Tibial nerve (tissue), 4 donors: ENCODE results near the gene SBK1. TPM values are rescaled to one million over a fixed set of nuclear protein-coding genes. Genes with fewer than 3 reads are reported as not detected.

Source experiments
- DNase-seq, 2 donors: peaks; one replicate each; pipeline ENCODE4 v3.0.0-alpha.2; 2019; ENCODE audit warnings: low spot score in 2 of 2
- H3K27ac ChIP-seq, 4 donors: fragments of 200-600 bp; sonication (generic) in 3 of 4; one replicate each; pipeline ENCODE4 v1.5.1; 2017 to 2019; ENCODE audit warnings: mild to moderate bottlenecking in 1 of 4
- H3K27me3 ChIP-seq, 2 donors: fragments of 200-600 bp; sonication (generic) in 1 of 2; one replicate each; pipeline versions ENCODE4 v1.5.1 to v1.6.0; 2017 to 2019
- H3K36me3 ChIP-seq, 3 donors: fragments of 200-600 bp; sonication (generic); one replicate each; pipeline ENCODE4 v1.5.1; 2018 to 2019
- H3K4me1 ChIP-seq, 4 donors: fragments of 200-600 bp; sonication (generic) in 3 of 4; one replicate each; pipeline ENCODE4 v1.5.1; 2017 to 2019
- H3K4me3 ChIP-seq, 4 donors: fragments of 200-600 bp; sonication (generic) in 3 of 4; one replicate each; pipeline ENCODE4 v1.5.1; 2017 to 2019; ENCODE audit warnings: mild to moderate bottlenecking in 1 of 4, moderate library complexity in 1 of 4
- H3K9me3 ChIP-seq, 4 donors: fragments of 200-600 bp; sonication (generic) in 3 of 4; one replicate each; pipeline ENCODE4 v1.5.1; 2017 to 2019
- EP300 ChIP-seq, 2 donors: sonication (generic); formaldehyde crosslinking; IDR thresholded peaks; one replicate each; pipeline ENCODE4 v1.6.1; 2017; ENCODE audit warnings: antibody characterized with exemption in 2 of 2, mild to moderate bottlenecking in 1 of 2
- POLR2A ChIP-seq, 2 donors: fragments of 450-650 bp; IDR thresholded peaks; one replicate each; pipeline ENCODE4 v1.6.1; 2017; ENCODE audit warnings: antibody characterized with exemption in 2 of 2, mild to moderate bottlenecking in 2 of 2, moderate library complexity in 2 of 2
- WGBS, 2 donors: methylation state at CpG; one replicate each; pipeline ENCODE4 v1.1.5; 2018; 5-methylcytosine and 5-hydroxymethylcytosine counted together
- total RNA-seq, 4 donors: library from RNA; depleted of rRNA; stranded (reverse); fragments of >200 nt; gene quantifications; one replicate each; pipeline ENCODE4 v1.1.0, GENCODE V29; 2016
- TF ChIP-seq, protein P1 (sequence below), 5 experiments: fragments of 200-600 bp in 3 of 5; fragments of 450-650 bp in 2 of 5; sonication (generic) in 3 of 5; IDR thresholded peaks; one replicate each; pipeline ENCODE4 v1.5.1; 2016 to 2019; ENCODE audit warnings: antibody characterized with exemption in 5 of 5, mild to moderate bottlenecking in 3 of 5, moderate library complexity in 2 of 5

SBK1 gene
- total RNA-seq, 4 donors from 2014 or later: 0.22 to 0.30 TPM; not detected in 2

DNA sequence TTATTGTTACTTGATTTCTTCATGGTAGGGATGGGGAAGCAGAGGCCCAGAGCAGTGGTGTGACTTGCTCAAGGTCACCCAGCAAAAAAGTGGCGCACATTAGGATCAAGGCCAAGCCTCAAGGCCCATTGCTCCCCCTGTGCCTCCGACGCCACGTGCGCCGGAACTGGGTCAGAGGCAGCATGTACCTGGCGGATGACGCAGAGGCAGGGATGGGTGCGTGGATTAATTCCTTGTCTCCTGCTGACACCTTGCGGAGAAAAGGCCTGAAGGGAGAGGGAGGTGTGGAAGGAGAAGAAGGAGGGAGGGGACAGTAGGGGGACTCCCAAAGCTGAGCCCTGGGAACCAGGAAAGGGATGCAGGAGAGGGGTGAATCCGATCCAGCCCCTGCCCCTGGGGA is 18.5 kb downstream of the SBK1 start:
- no peak for DNase-seq
- Histone ChIP-seq H3K9me3 (no peaks in the 10 kb centered on the region), H3K27me3 (no peaks in the 10 kb centered on the region), H3K4me1 (no peaks in the 10 kb centered on the region), H3K4me3 (no peak overlapping the region), H3K36me3 (no peaks in the 10 kb centered on the region), H3K27ac (no peak overlapping the region)
- WGBS, 2 donors: 93 to 96% methylated on average over 11 of the region's 11 CpGs
- TF ChIP-seq POLR2A (IDR thresholded peaks at IDR 0.05) (no peak), EP300 (IDR thresholded peaks at IDR 0.05) (no peak)
- TF ChIP-seq, protein P1, sequence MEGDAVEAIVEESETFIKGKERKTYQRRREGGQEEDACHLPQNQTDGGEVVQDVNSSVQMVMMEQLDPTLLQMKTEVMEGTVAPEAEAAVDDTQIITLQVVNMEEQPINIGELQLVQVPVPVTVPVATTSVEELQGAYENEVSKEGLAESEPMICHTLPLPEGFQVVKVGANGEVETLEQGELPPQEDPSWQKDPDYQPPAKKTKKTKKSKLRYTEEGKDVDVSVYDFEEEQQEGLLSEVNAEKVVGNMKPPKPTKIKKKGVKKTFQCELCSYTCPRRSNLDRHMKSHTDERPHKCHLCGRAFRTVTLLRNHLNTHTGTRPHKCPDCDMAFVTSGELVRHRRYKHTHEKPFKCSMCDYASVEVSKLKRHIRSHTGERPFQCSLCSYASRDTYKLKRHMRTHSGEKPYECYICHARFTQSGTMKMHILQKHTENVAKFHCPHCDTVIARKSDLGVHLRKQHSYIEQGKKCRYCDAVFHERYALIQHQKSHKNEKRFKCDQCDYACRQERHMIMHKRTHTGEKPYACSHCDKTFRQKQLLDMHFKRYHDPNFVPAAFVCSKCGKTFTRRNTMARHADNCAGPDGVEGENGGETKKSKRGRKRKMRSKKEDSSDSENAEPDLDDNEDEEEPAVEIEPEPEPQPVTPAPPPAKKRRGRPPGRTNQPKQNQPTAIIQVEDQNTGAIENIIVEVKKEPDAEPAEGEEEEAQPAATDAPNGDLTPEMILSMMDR (IDR thresholded peaks at IDR 0.05): no peak

DNA sequence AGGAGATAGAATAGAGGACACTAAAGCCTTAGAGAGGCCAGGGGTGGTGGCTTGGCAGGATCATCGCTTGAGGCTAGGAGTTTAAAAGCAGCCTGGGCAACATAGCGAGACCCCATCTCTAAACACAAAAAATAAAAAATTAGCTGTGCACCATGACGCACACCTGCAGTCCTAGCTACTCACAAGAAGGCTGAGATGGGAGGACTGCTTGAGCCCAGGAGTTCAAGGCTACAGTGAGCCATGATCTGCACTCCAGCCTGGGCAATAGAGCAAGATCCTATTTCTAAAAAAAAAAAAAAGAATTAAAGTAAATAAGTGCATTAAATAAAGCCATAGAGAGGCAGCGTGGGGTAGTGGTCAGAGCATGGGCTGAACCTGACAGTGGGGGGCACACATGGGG is 19.1 kb downstream of the SBK1 start:
- no peaks in the 10 kb centered on the region for H3K4me1 ChIP-seq
- 90 to 95% methylated on average over 4 of the region's 4 CpGs for WGBS, 2 donors
- no peak overlapping the region for H3K4me3 ChIP-seq
- H3K36me3 ChIP-seq: no peaks in the 10 kb centered on the region
- no peaks in the 10 kb centered on the region for H3K9me3 ChIP-seq
- no peak overlapping the region for H3K27ac ChIP-seq
- H3K27me3 ChIP-seq: no peaks in the 10 kb centered on the region
- DNase-seq: no peak
- TF ChIP-seq POLR2A (IDR thresholded peaks at IDR 0.05): no peak
- no peak for TF ChIP-seq EP300 (IDR thresholded peaks at IDR 0.05)
- TF ChIP-seq, protein P1 (IDR thresholded peaks at IDR 0.05): no peak

DNA sequence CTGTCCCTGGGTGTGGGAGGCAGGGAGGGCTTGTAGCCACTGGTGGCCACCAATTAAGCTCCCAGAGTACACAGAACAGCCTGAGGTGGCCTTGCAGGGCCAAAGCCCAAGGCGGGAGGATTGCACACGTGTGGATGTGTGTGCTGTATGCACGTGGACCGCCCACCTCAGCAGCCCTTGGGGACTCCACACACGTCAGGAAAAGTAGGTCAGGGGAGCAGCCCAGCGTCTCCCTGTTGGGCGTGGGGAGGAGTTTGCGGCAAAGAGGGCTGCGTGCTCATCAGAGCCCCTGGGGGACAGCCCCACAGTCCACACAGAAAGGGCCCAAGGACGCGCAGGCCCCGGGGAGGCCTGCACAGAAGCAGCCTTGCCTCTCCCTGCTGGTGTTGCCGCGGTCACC is 19.6 kb downstream of the SBK1 start:
- no peak for DNase-seq
- Histone ChIP-seq H3K27ac (no peak overlapping the region), H3K4me1 (peaks cover 0 to 1% (median 0%) of the 10 kb centered on the region in 4 donors)

DNA sequence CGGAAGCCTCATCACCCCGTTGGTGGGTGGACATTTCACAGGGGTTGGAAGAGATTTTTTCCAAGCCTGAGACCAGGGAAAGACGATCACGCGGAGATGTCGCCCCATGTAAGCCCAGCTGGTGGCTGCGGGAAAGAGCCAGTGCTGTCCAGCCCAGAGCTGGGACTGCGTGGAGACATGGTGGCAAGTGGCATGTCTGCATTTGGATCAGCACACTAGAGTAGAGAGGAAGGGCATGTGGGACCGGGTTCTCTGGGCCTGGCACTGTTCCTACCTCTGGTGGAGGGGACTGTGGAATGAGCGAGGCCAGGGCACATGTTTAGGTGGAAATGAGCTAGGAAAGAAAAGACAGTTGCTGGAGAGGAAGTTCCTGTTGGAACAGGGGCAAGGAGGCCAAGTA is 20.0 kb downstream of the SBK1 start:
- Histone ChIP-seq H3K9me3 (no peaks in the 10 kb centered on the region), H3K4me3 (no peak overlapping the region), H3K27ac (no peak overlapping the region), H3K27me3 (no peaks in the 10 kb centered on the region), H3K4me1 (peaks cover 0 to 2% (median 0%) of the 10 kb centered on the region in 4 donors), H3K36me3 (no peaks in the 10 kb centered on the region)
- no peak for DNase-seq
- 75 to 88% methylated on average over 10 of the region's 10 CpGs for WGBS, 2 donors
- TF ChIP-seq EP300 (IDR thresholded peaks at IDR 0.05): no peak
- TF ChIP-seq, protein P1 (IDR thresholded peaks at IDR 0.05): no peak
- TF ChIP-seq POLR2A (IDR thresholded peaks at IDR 0.05): no peak

More for the DNA sequence above, 19.6 kb downstream of the SBK1 start:
- TF ChIP-seq EP300 (IDR thresholded peaks at IDR 0.05) (no peak), POLR2A (IDR thresholded peaks at IDR 0.05) (no peak)
- TF ChIP-seq, protein P1 (IDR thresholded peaks at IDR 0.05): no peak
- Histone ChIP-seq H3K27me3 (no peaks in the 10 kb centered on the region), H3K36me3 (no peaks in the 10 kb centered on the region), H3K9me3 (no peaks in the 10 kb centered on the region), H3K4me3 (no peak overlapping the region)
- WGBS, 2 donors: 57 to 72% methylated on average over 14 of the region's 14 CpGs

GRCh38 chr16:28313587-28313986 is 21.3 kb downstream of the SBK1 start:
- WGBS, 2 donors: 35 to 43% methylated on average over 10 to 11 of the region's 11 CpGs
- no peaks in the 10 kb centered on the region for H3K27me3 ChIP-seq
- no peak overlapping the region for H3K27ac ChIP-seq
- TF ChIP-seq POLR2A (IDR thresholded peaks at IDR 0.05) (no peak), EP300 (IDR thresholded peaks at IDR 0.05) (no peak)
- TF ChIP-seq, protein P1 (IDR thresholded peaks at IDR 0.05): no peak
- no peak overlapping the region for H3K4me3 ChIP-seq
- no peaks in the 10 kb centered on the region for H3K36me3 ChIP-seq
- peaks cover 0 to 2% (median 0%) of the 10 kb centered on the region in 4 donors for H3K4me1 ChIP-seq
- DNase-seq: no peak
- no peaks in the 10 kb centered on the region for H3K9me3 ChIP-seq
